ENCODE data around the gene ST6GALNAC2. TPM values are rescaled to one million over a fixed set of nuclear protein-coding genes. Genes with fewer than 3 reads are reported as not detected.
A peak's percentile ranks its signal among the peaks of the same experiment; 100 is the strongest.

The ST6GALNAC2 gene
- total RNA-seq, 1 donor, result 0.81 TPM

Small RNA genes lying within 50 kb of the gene (small RNA-seq; reads per million reads assigned to genes)
- not detected for gene AC015802.2
- not detected for gene SNORD1A
- 8,179 reads per million, percentile 100 among the genes with 10 or more reads in this experiment for gene SNORD1B

Other genes starting within 250 kb of the ST6GALNAC2 start
- 39.6 TPM for gene PRPSAP1, start 231.9 kb downstream of the ST6GALNAC2 start, total RNA-seq
- 7.5 TPM for gene SPHK1, start 201.3 kb downstream of the ST6GALNAC2 start, total RNA-seq
- gene UBE2O, start 132.7 kb downstream of the ST6GALNAC2 start, total RNA-seq, result 46.3 TPM
- gene AANAT, start 118.3 kb downstream of the ST6GALNAC2 start, total RNA-seq, result under 0.01 TPM
- 13.7 TPM for gene RHBDF2, start 84.4 kb downstream of the ST6GALNAC2 start, total RNA-seq
- gene CYGB, start 48.2 kb downstream of the ST6GALNAC2 start, total RNA-seq, result 1.1 TPM
- gene PRCD, start 45.8 kb downstream of the ST6GALNAC2 start, total RNA-seq, result 0.81 TPM
- gene ST6GALNAC1, start 57.9 kb upstream of the ST6GALNAC2 start, total RNA-seq, result 1.6 TPM
- gene MXRA7, start 125.1 kb upstream of the ST6GALNAC2 start, total RNA-seq, result 3.2 TPM
- 16.7 TPM for gene JMJD6, start 140.7 kb upstream of the ST6GALNAC2 start, total RNA-seq
- gene METTL23, start 141.0 kb upstream of the ST6GALNAC2 start, total RNA-seq, result 43.4 TPM
- 375 TPM for gene SRSF2, start 151.5 kb upstream of the ST6GALNAC2 start, total RNA-seq
- 26.7 TPM for gene MFSD11, start 152.3 kb upstream of the ST6GALNAC2 start, total RNA-seq